NCI-H524 treated with DMSO at 0.1 percent for 48 hours (cell line): ENCODE results near the gene PDHX.
A peak's percentile ranks its signal among the peaks of the same experiment; 100 is the strongest.
"Not testable (repeated sequence)": the region's sequence is repeated elsewhere in the genome, so short reads cannot be mapped to it uniquely, and the experiment has no call there.

Source experiments
- DNase-seq: peaks from one replicate; lab custom pipeline; 2025; lab: John Stamatoyannopoulos, UW

Gene PDHX

GRCh38 chr11:34916015-34916842 is at the start of gene PDHX, which contains the start of gene APIP:
PDHX (plus strand) TSS chr11:34916618; CDS start chr11:34916656, 38 bp downstream.
APIP (minus strand) TSS chr11:34916379; CDS start chr11:34916284, 95 bp downstream.
- peak; percentile 49 for DNase-seq

- DNase-seq = no peak
Measured at GRCh38 chr11:34869425-34869824, 47.0 kb upstream of the PDHX start.

GRCh38 chr11:34870548-34871196 is 45.7 kb upstream of the PDHX start:
- no peak for DNase-seq

GRCh38 chr11:34874202-34874601 is 42.2 kb upstream of the PDHX start:
- DNase-seq = no peak

- no peak for DNase-seq
Measured at GRCh38 chr11:34877375-34877975, 38.9 kb upstream of the PDHX start.

- DNase-seq = no peak
Measured at GRCh38 chr11:34881900-34882299, 34.5 kb upstream of the PDHX start.

GRCh38 chr11:34886609-34887008 is 29.8 kb upstream of the PDHX start:
- DNase-seq = no peak

- no peak for DNase-seq
Measured at GRCh38 chr11:34887260-34887659, 29.2 kb upstream of the PDHX start.

- DNase-seq = no peak
Measured at GRCh38 chr11:34890089-34890488, 26.3 kb upstream of the PDHX start.

GRCh38 chr11:34890812-34891211 is 25.6 kb upstream of the PDHX start:
- no peak for DNase-seq

- no peak for DNase-seq
Measured at GRCh38 chr11:34891611-34892010, 24.8 kb upstream of the PDHX start.

- DNase-seq = no peak
Measured at GRCh38 chr11:34893416-34893815, 23.0 kb upstream of the PDHX start.

- DNase-seq = not testable (repeated sequence)
Measured at GRCh38 chr11:34896191-34896590, 20.2 kb upstream of the PDHX start.

GRCh38 chr11:34897171-34897870 is 19.1 kb upstream of the PDHX start:
- no peak for DNase-seq

- DNase-seq = no peak
Measured at GRCh38 chr11:34898474-34898873, 17.9 kb upstream of the PDHX start.

- DNase-seq = no peak
Measured at GRCh38 chr11:34899633-34900016, 16.8 kb upstream of the PDHX start.

- no peak for DNase-seq
Measured at GRCh38 chr11:34904421-34904955, 11.9 kb upstream of the PDHX start.

- no peak for DNase-seq
Measured at GRCh38 chr11:34905666-34906065, 10.8 kb upstream of the PDHX start.

GRCh38 chr11:34907934-34908593 is 8.4 kb upstream of the PDHX start:
- DNase-seq = no peak

GRCh38 chr11:34909415-34909814 is 7.0 kb upstream of the PDHX start:
- no peak for DNase-seq

GRCh38 chr11:34909955-34910354 is 6.5 kb upstream of the PDHX start:
- no peak for DNase-seq

GRCh38 chr11:34910817-34911216 is 5.6 kb upstream of the PDHX start:
- DNase-seq = no peak
